Fibroblast of lung (primary cell): Measurements from ENCODE around the gene MICAL3. TPM values are rescaled to one million over a fixed set of nuclear protein-coding genes. Genes with fewer than 3 reads are reported as not detected.

ENCODE experiments used
- DNase-seq, 2 donors: peaks; one replicate each; pipeline versions ENCODE4 v3.0.0 to v3.0.0-alpha.2; 2010; ENCODE audit warnings: low read depth in 2 of 2
- H2AFZ ChIP-seq: 2 replicates; pipeline ENCODE4 v1.5.1; 2012; ENCODE audit warnings: low read length, control low read depth, inconsistent platforms
- H3K27ac ChIP-seq: 2 replicates; pipeline ENCODE4 v1.5.1; 2011; ENCODE audit warnings: low read length, control low read depth; ENCODE audit not compliant: insufficient read depth
- H3K27me3 ChIP-seq: 2 replicates; pipeline ENCODE4 v1.5.1; 2011; ENCODE audit warnings: mild to moderate bottlenecking, low read length; ENCODE audit not compliant: control insufficient read depth, insufficient read depth
- H3K36me3 ChIP-seq: 2 replicates; pipeline ENCODE4 v1.5.1; 2011; ENCODE audit warnings: low read length; ENCODE audit not compliant: control insufficient read depth, insufficient read depth
- H3K4me1 ChIP-seq: 2 replicates; pipeline ENCODE4 v1.5.1; 2011; ENCODE audit warnings: low read length; ENCODE audit not compliant: control insufficient read depth, insufficient read depth; ENCODE audit errors: extremely low read depth
- H3K4me2 ChIP-seq: 2 replicates; pipeline ENCODE4 v1.5.1; 2011; ENCODE audit warnings: low read length, control low read depth; ENCODE audit not compliant: insufficient read depth; ENCODE audit errors: extremely low read depth
- H3K4me3 ChIP-seq, 4 experiments: fragments of 200-600 bp in 1 of 4; sonication (generic) in 1 of 4; replicated peaks in 1 of 4; 2 replicates each; pipeline ENCODE4 v1.5.1; 2011 to 2016; ENCODE audit warnings: low read length in 4 of 4, low read depth in 3 of 4, mild to moderate bottlenecking in 3 of 4, control low read depth in 2 of 4, inconsistent platforms in 1 of 4, mixed read lengths in 1 of 4; ENCODE audit not compliant: insufficient read depth in 1 of 4; ENCODE audit errors: control extremely low read depth in 1 of 4
- H3K79me2 ChIP-seq: 2 replicates; pipeline ENCODE4 v1.5.1; 2012; ENCODE audit warnings: mild to moderate bottlenecking, low read length, inconsistent platforms; ENCODE audit not compliant: control insufficient read depth, insufficient read depth
- H3K9ac ChIP-seq: 2 replicates; pipeline ENCODE4 v1.5.1; 2011; ENCODE audit warnings: mild to moderate bottlenecking, low read length, control low read depth; ENCODE audit not compliant: insufficient read depth
- H3K9me3 ChIP-seq: 2 replicates; pipeline ENCODE4 v1.5.1; 2012; ENCODE audit warnings: low read depth, low read length; ENCODE audit not compliant: control insufficient read depth, insufficient read depth
- H4K20me1 ChIP-seq: 2 replicates; pipeline ENCODE4 v1.5.1; 2011; ENCODE audit warnings: low read length; ENCODE audit not compliant: control insufficient read depth, insufficient read depth; ENCODE audit errors: extremely low read depth
- CTCF ChIP-seq, 2 donors: IDR thresholded peaks in 1 of 2; conservative IDR thresholded peaks in 1 of 2; 1 replicate in 1 of 2; 2 replicates in 1 of 2; pipeline ENCODE4 v1.5.1; 2011 to 2012; ENCODE audit warnings: low read length in 2 of 2, control low read depth in 1 of 2, inconsistent platforms in 1 of 2, low read depth in 1 of 2, mild to moderate bottlenecking in 1 of 2
- EZH2 ChIP-seq: IDR thresholded peaks from 2 replicates; pipeline ENCODE4 v1.5.1; 2012; ENCODE audit warnings: low read length, control low read depth, mild to moderate bottlenecking; ENCODE audit errors: missing control alignments
- polyA plus RNA-seq, 2 donors: library from polyadenylated mRNA; depleted of rRNA in 1 of 2; stranded (reverse) in 1 of 2; unstranded in 1 of 2; fragments of >200 nt; gene quantifications; 2 replicates each; pipeline ENCODE4 v1.2.1, GENCODE V29; 2011 to 2012; ENCODE audit warnings: missing spikeins in 1 of 2
- total RNA-seq: library from RNA; depleted of rRNA; stranded (reverse); fragments of >200 nt; gene quantifications from 2 replicates; pipeline ENCODE4 v1.2.1, GENCODE V29; 2014

The MICAL3 gene
- total and polyA plus RNA-seq, 2 donors (not counting 1 experiment from before 2014, with no cell fraction given) = 10.8 to 22.6 TPM

GRCh38 chr22:17785185-17786184 is 238.9 kb downstream of the MICAL3 start:
- Histone ChIP-seq H2AFZ (no peak overlapping the region), H3K4me3 (no peak overlapping the region), H3K4me1 (peaks cover 3% of the 10 kb centered on the region), H3K27ac (no peak overlapping the region), H3K9me3 (no peaks in the 10 kb centered on the region), H3K36me3 (peaks cover 1% of the 10 kb centered on the region), H4K20me1 (no peaks in the 10 kb centered on the region), H3K4me2 (no peak overlapping the region), H3K27me3 (no peaks in the 10 kb centered on the region), H3K79me2 (no peaks in the 10 kb centered on the region), H3K9ac (no peak overlapping the region)
- DNase-seq = peak in 1 of 2 donors; percentile 22
- TF ChIP-seq EZH2 (no peak), CTCF (conservative IDR thresholded peaks at IDR 0.05 in 1 of 2, IDR thresholded peaks at IDR 0.05 in 1 of 2; ENCODE audit: low read depth in 1 of 2, low read length in 2 of 2) (peak; percentile 33 to 58)

- Histone ChIP-seq H3K4me3 (no peak overlapping the region), H4K20me1 (no peaks in the 10 kb centered on the region), H3K4me1 (peaks cover 3% of the 10 kb centered on the region), H3K4me2 (no peak overlapping the region), H3K9me3 (no peaks in the 10 kb centered on the region), H3K27me3 (no peaks in the 10 kb centered on the region), H3K9ac (no peak overlapping the region), H3K36me3 (peaks cover under 1% of the 10 kb centered on the region), H2AFZ (no peak overlapping the region), H3K79me2 (no peaks in the 10 kb centered on the region), H3K27ac (no peak overlapping the region)
- DNase-seq = no peak
- no peak for TF ChIP-seq CTCF (conservative IDR thresholded peaks at IDR 0.05 in 1 of 2, IDR thresholded peaks at IDR 0.05 in 1 of 2; ENCODE audit: low read depth in 1 of 2, low read length in 2 of 2)
Observed at GRCh38 chr22:17784776-17785175, 239.6 kb downstream of the MICAL3 start.

- H3K79me2 ChIP-seq = no peaks in the 10 kb centered on the region
- no peak overlapping the region for H3K9ac ChIP-seq
- no peaks in the 10 kb centered on the region for H3K36me3 ChIP-seq
- no peak overlapping the region for H2AFZ ChIP-seq
- DNase-seq = no peak
- no peaks in the 10 kb centered on the region for H3K27me3 ChIP-seq
- no peak overlapping the region for H3K4me3 ChIP-seq
- H3K27ac ChIP-seq = no peak overlapping the region
- no peak overlapping the region for H3K4me2 ChIP-seq
- TF ChIP-seq CTCF (conservative IDR thresholded peaks at IDR 0.05 in 1 of 2, IDR thresholded peaks at IDR 0.05 in 1 of 2; ENCODE audit: low read depth in 1 of 2, low read length in 2 of 2) = no peak
- no peak for TF ChIP-seq EZH2
- no peaks in the 10 kb centered on the region for H3K9me3 ChIP-seq
- H3K4me1 ChIP-seq = peaks cover 3% of the 10 kb centered on the region
- H4K20me1 ChIP-seq = no peaks in the 10 kb centered on the region
Observed at GRCh38 chr22:17783773-17784480, 240.4 kb downstream of the MICAL3 start.
